HL-60 (cell line): ENCODE measurements around the gene CAMK2B.

ENCODE experiments used
- DNase-seq, 2 experiments: peaks; one replicate each; pipeline ENCODE4 v3.0.0-alpha.2; 2010 to 2020; ENCODE audit warnings: low read depth in 1 of 2, low spot score in 1 of 2
- H3K27ac ChIP-seq: fragments of 250-450 bp; sonication (Bioruptor Pico); replicated peaks from 2 replicates; pipeline ENCODE4 v1.5.1; 2020; ENCODE audit warnings: mild to moderate bottlenecking, moderate library complexity
- H3K27me3 ChIP-seq: fragments of 250-450 bp; sonication (Bioruptor Pico); 2 replicates; pipeline ENCODE4 v1.5.1; 2021; ENCODE audit warnings: mild to moderate bottlenecking, moderate library complexity; ENCODE audit not compliant: insufficient read depth, poor library complexity, severe bottlenecking
- H3K4me3 ChIP-seq: replicated peaks from 2 replicates; pipeline ENCODE4 v1.5.1; 2011; ENCODE audit warnings: mild to moderate bottlenecking, control low read depth, low read length; ENCODE audit not compliant: insufficient read depth
- CTCF ChIP-seq: IDR thresholded peaks from one replicate; pipeline ENCODE4 v1.5.1; 2011; ENCODE audit warnings: low read length, control low read depth, inconsistent platforms; ENCODE audit not compliant: insufficient read depth
- GABPA ChIP-seq: IDR thresholded peaks from 2 replicates; pipeline ENCODE4 v1.6.1; 2012; ENCODE audit warnings: low read depth
- POLR2AphosphoS5 ChIP-seq: IDR thresholded peaks from 2 replicates; pipeline ENCODE4 v1.6.1; 2012; ENCODE audit warnings: low read depth
- SPI1 ChIP-seq: IDR thresholded peaks from 2 replicates; pipeline ENCODE4 v1.6.1; 2012; ENCODE audit warnings: low read depth, mild to moderate bottlenecking, borderline replicate concordance
- TF ChIP-seq, protein P1 (sequence below): IDR thresholded peaks from 2 replicates; pipeline ENCODE4 v1.6.1; 2012; ENCODE audit warnings: low read depth; ENCODE audit not compliant: insufficient replicate concordance

The CAMK2B gene

DNA sequence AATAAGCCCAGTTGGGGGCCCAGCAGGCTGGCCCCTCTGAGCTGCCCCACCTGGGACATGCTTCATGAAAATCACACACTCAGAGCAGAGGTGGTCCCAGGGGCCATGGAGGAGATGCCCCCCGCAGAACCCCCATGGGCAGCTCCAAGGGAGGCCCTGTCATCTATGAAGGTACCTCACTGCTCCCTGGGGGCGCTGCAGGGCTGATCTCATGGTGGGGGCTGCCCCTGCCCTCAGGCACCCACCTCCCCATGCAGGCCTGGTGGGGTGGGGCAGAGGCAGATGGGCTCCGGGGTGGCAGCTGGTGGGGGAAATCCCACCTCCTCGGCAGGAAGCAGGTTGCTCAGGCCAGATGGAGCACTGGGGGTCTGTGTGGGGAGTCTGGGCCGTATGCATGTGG, 64.2 kb downstream of the CAMK2B start:
- TF ChIP-seq GABPA (no peak), POLR2AphosphoS5 (no peak), SPI1 (no peak), CTCF (no peak)
- TF ChIP-seq, protein P1, sequence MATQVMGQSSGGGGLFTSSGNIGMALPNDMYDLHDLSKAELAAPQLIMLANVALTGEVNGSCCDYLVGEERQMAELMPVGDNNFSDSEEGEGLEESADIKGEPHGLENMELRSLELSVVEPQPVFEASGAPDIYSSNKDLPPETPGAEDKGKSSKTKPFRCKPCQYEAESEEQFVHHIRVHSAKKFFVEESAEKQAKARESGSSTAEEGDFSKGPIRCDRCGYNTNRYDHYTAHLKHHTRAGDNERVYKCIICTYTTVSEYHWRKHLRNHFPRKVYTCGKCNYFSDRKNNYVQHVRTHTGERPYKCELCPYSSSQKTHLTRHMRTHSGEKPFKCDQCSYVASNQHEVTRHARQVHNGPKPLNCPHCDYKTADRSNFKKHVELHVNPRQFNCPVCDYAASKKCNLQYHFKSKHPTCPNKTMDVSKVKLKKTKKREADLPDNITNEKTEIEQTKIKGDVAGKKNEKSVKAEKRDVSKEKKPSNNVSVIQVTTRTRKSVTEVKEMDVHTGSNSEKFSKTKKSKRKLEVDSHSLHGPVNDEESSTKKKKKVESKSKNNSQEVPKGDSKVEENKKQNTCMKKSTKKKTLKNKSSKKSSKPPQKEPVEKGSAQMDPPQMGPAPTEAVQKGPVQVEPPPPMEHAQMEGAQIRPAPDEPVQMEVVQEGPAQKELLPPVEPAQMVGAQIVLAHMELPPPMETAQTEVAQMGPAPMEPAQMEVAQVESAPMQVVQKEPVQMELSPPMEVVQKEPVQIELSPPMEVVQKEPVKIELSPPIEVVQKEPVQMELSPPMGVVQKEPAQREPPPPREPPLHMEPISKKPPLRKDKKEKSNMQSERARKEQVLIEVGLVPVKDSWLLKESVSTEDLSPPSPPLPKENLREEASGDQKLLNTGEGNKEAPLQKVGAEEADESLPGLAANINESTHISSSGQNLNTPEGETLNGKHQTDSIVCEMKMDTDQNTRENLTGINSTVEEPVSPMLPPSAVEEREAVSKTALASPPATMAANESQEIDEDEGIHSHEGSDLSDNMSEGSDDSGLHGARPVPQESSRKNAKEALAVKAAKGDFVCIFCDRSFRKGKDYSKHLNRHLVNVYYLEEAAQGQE: no peak

GRCh38 chr7:44259547-44260457, 65.6 kb downstream of the CAMK2B start:
- DNase-seq: no peak
- H3K27ac ChIP-seq: no peak overlapping the region
- no peak for TF ChIP-seq CTCF
- no peak for TF ChIP-seq POLR2AphosphoS5
- no peak for TF ChIP-seq GABPA
- no peak for TF ChIP-seq SPI1
- TF ChIP-seq, protein P1: no peak
- no peak overlapping the region for H3K4me3 ChIP-seq
- H3K27me3 ChIP-seq: no peaks in the 10 kb centered on the region

More for the DNA sequence above, 64.2 kb downstream of the CAMK2B start:
- DNase-seq: no peak
- no peak overlapping the region for H3K27ac ChIP-seq
- H3K4me3 ChIP-seq: no peak overlapping the region
- H3K27me3 ChIP-seq: no peaks in the 10 kb centered on the region

DNA sequence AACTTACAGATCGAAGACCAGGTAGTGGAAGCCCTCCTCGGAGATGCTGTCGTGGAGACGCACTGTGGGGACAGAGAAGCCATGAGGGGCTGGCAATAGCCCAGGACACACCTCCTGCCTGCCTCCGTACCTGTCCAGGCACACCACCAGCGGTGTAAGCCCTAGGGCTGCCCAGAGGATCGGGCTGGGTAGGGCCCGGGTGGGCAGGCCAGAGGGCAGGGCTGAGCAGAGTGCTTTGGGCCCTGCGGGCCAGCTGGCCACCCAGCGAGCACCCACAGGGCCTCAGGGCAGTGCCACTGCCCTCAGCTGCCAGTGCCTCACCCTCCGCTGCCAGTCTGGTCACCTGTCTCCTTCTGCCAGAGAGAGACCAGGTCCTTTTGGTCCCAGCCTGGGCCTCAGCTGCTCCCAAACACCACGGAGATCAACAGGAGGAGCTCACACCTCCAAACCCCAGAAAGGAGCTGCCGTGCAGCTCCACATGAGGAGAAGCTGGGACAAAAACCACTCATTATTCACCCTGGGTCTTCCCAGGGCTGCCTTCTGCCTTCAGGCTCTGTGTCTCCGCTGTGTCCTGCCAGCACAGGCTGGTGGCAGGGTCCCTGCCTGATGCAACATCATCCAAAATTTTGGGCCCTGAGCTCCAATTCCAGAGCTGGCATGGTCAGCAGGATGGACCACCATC, 66.4 kb downstream of the CAMK2B start:
- no peaks in the 10 kb centered on the region for H3K27me3 ChIP-seq
- no peak overlapping the region for H3K4me3 ChIP-seq
- H3K27ac ChIP-seq: no peak overlapping the region
- TF ChIP-seq POLR2AphosphoS5: no peak
- no peak for TF ChIP-seq SPI1
- TF ChIP-seq CTCF: no peak
- DNase-seq: no peak

GRCh38 chr7:44258423-44258760, 67.0 kb downstream of the CAMK2B start:
- H3K4me3 ChIP-seq: no peak overlapping the region
- DNase-seq: no peak
- no peaks in the 10 kb centered on the region for H3K27me3 ChIP-seq
- TF ChIP-seq, protein P1: no peak
- TF ChIP-seq GABPA (no peak), SPI1 (no peak), POLR2AphosphoS5 (no peak)
- H3K27ac ChIP-seq: no peak overlapping the region
